ENCODE data around the gene PPT1.

The PPT1 gene

DNA sequence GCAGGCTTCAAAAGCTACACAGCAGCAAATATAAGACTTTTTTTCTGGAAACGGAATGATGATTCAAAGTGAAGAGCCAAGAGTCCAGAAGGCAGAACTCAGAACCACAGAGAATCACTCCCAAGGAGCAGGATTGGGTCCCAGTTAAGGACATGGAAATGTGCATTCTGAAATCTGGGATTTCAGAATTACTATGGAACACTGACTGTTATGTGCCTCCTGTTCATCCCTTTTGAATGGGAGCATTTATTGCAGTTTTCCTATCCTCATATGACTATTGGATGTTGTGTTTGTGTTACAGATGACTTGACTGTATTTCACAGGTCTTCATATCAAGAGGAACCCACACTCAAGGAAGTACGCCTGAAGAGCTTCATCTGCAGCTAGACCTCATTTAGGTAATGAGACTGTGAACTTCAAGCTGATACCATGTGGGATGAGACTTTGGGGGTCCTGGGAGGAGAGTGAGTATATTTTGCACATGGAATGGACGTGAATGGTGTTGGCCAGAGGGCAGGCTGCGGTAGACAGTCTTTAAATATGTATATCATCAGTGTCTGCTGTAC, 73.6 kb downstream of the PPT1 start:
- DNase-seq, result no peak
